H1 (cell line): Measurements from ENCODE around the gene CFAP221. TPM values are rescaled to one million over a fixed set of nuclear protein-coding genes. Genes with fewer than 3 reads are reported as not detected.

Experiments used
- CTCF ChIA-PET: fragments of 300-600 bp; sonication (Branson Sonifier 250); formaldehyde crosslinking; loops from one replicate; lab custom pipeline; 2021; ENCODE audit not compliant: partially characterized antibody; lab: Charles Lee
- POLR2A ChIA-PET: fragments of 300-600 bp; sonication (Branson Sonifier 250); formaldehyde crosslinking; loops from one replicate; lab custom pipeline; 2021; ENCODE audit warnings: inconsistent platforms; ENCODE audit not compliant: partially characterized antibody; lab: Charles Lee
- DNase-seq, 2 experiments: peaks; one replicate each; pipeline versions ENCODE4 v3.0.0 to v3.0.0-alpha.2; 2010 to 2022; ENCODE audit warnings: low spot score in 2 of 2, low read depth in 1 of 2, mixed read lengths in 1 of 2
- FAIRE-seq: peaks from 2 replicates; lab custom pipeline; 2011; peaks lifted over from hg19 to GRCh38; lab: Jason Lieb, UNC
- H2AFZ ChIP-seq: 2 replicates; pipeline ENCODE4 v1.8.1; 2012; ENCODE audit warnings: low read length, inconsistent platforms
- H2AK5ac ChIP-seq: 2 replicates; pipeline ENCODE4 v1.6.1; 2013; ENCODE audit warnings: low read depth, low read length
- H2BK120ac ChIP-seq: replicated peaks from 2 replicates; pipeline ENCODE3; 2013; ENCODE audit warnings: low read depth, low read length, inconsistent platforms
- H2BK12ac ChIP-seq: 2 replicates; pipeline ENCODE4 v1.6.1; 2013; ENCODE audit warnings: low read depth, low read length
- H2BK15ac ChIP-seq: 2 replicates; pipeline ENCODE4 v1.6.1; 2013; ENCODE audit warnings: low read length
- H2BK20ac ChIP-seq: 2 replicates; pipeline ENCODE4 v1.6.1; 2013; ENCODE audit warnings: low read length
- H2BK5ac ChIP-seq: 2 replicates; pipeline ENCODE4 v1.6.1; 2013; ENCODE audit warnings: low read depth, low read length
- H3K14ac ChIP-seq: 2 replicates; pipeline ENCODE4 v1.6.1; 2013; ENCODE audit warnings: inconsistent platforms; ENCODE audit not compliant: insufficient read length
- H3K18ac ChIP-seq: 2 replicates; pipeline ENCODE4 v1.6.1; 2013; ENCODE audit warnings: low read length; ENCODE audit errors: extremely low read depth
- H3K23ac ChIP-seq: 2 replicates; pipeline ENCODE4 v1.6.1; 2013; ENCODE audit warnings: inconsistent platforms; ENCODE audit not compliant: insufficient read length
- H3K23me2 ChIP-seq: 2 replicates; pipeline ENCODE4 v1.6.1; 2013; ENCODE audit warnings: low read depth, low read length
- H3K27ac ChIP-seq: 2 replicates; pipeline ENCODE4 v1.6.1; 2011; ENCODE audit warnings: low read depth, low read length, inconsistent platforms
- H3K27me3 ChIP-seq, 4 experiments: replicated peaks in 1 of 4; 1 replicate in 1 of 4; 2 replicates in 3 of 4; pipeline versions ENCODE4 v1.6.1 to v1.8.1; 2011 to 2013; ENCODE audit warnings: low read length in 3 of 4, mild to moderate bottlenecking in 3 of 4, inconsistent platforms in 2 of 4, mixed read lengths in 2 of 4, moderate library complexity in 1 of 4; ENCODE audit not compliant: control insufficient read depth in 3 of 4, insufficient read depth in 3 of 4; ENCODE audit errors: extremely low read depth in 1 of 4
- H3K36me3 ChIP-seq, 4 experiments: 2 replicates each; pipeline versions ENCODE4 v1.6.1 to v1.8.1; 2011 to 2013; ENCODE audit warnings: mild to moderate bottlenecking in 4 of 4, low read length in 3 of 4, moderate library complexity in 2 of 4, control low read depth in 1 of 4, inconsistent platforms in 1 of 4; ENCODE audit not compliant: insufficient read depth in 4 of 4, control insufficient read depth in 2 of 4
- H3K4ac ChIP-seq: replicated peaks from 2 replicates; pipeline ENCODE3; 2013; ENCODE audit warnings: low read length, low read depth, mixed read lengths, inconsistent platforms; ENCODE audit not compliant: insufficient read length
- H3K4me1 ChIP-seq, 4 experiments: replicated peaks in 1 of 4; 1 replicate in 1 of 4; 2 replicates in 3 of 4; pipeline versions ENCODE4 v1.6.1 to v1.8.1; 2011 to 2013; ENCODE audit warnings: low read length in 3 of 4, inconsistent platforms in 2 of 4, mixed read lengths in 1 of 4; ENCODE audit not compliant: insufficient read depth in 4 of 4, control insufficient read depth in 3 of 4
- H3K4me2 ChIP-seq, 2 experiments: 2 replicates each; pipeline versions ENCODE4 v1.6.1 to v1.8.1; 2011 to 2013; ENCODE audit warnings: low read depth in 2 of 2, low read length in 2 of 2, control low read depth in 1 of 2, inconsistent platforms in 1 of 2, mild to moderate bottlenecking in 1 of 2; ENCODE audit not compliant: insufficient read depth in 1 of 2
- H3K4me3 ChIP-seq, 4 experiments: fragments of 200-600, 300-600 bp in 1 of 4; sonication (generic), shearing (Covaris generic), sonication (Bioruptor Twin) in 1 of 4; 2 replicates each; pipeline versions ENCODE4 v1.5.1 to v1.8.1; 2011 to 2016; ENCODE audit warnings: low read length in 4 of 4, low read depth in 3 of 4, control low read depth in 2 of 4, inconsistent platforms in 2 of 4, mild to moderate bottlenecking in 2 of 4, mixed read lengths in 1 of 4, moderate library complexity in 1 of 4; ENCODE audit not compliant: insufficient read depth in 2 of 4; ENCODE audit errors: extremely low read depth in 1 of 4
- H3K56ac ChIP-seq: replicated peaks from 2 replicates; pipeline ENCODE3; 2013; ENCODE audit warnings: low read depth, mild to moderate bottlenecking, mixed read lengths, low read length, inconsistent platforms; ENCODE audit not compliant: insufficient read length
- H3K79me1 ChIP-seq: 2 replicates; pipeline ENCODE4 v1.6.1; 2013; ENCODE audit warnings: low read depth, low read length, control low read depth
- H3K79me2 ChIP-seq, 2 experiments: 2 replicates each; pipeline versions ENCODE4 v1.6.1 to v1.8.1; 2012 to 2013; ENCODE audit warnings: low read length in 2 of 2, mild to moderate bottlenecking in 2 of 2, inconsistent platforms in 1 of 2; ENCODE audit not compliant: insufficient read depth in 2 of 2, control insufficient read depth in 1 of 2
- H3K9ac ChIP-seq, 4 experiments: replicated peaks in 1 of 4; 1 replicate in 1 of 4; 2 replicates in 3 of 4; pipeline versions ENCODE4 v1.6.1 to v1.8.1; 2011 to 2013; ENCODE audit warnings: low read depth in 3 of 4, low read length in 3 of 4, control low read depth in 2 of 4, mild to moderate bottlenecking in 2 of 4, moderate library complexity in 2 of 4, inconsistent platforms in 1 of 4; ENCODE audit errors: extremely low read depth in 1 of 4
- H3K9me3 ChIP-seq, 2 experiments: 2 replicates each; pipeline versions ENCODE4 v1.6.1 to v1.8.1; 2012 to 2013; ENCODE audit warnings: mild to moderate bottlenecking in 2 of 2, moderate library complexity in 2 of 2, control low read depth in 1 of 2, inconsistent platforms in 1 of 2, low read depth in 1 of 2, low read length in 1 of 2, mixed read lengths in 1 of 2; ENCODE audit not compliant: insufficient read depth in 2 of 2
- H4K20me1 ChIP-seq, 2 experiments: replicated peaks in 1 of 2; 2 replicates each; pipeline versions ENCODE3 to v1.8.1; 2011 to 2013; ENCODE audit warnings: inconsistent platforms in 2 of 2, low read length in 2 of 2, mild to moderate bottlenecking in 1 of 2; ENCODE audit not compliant: insufficient read depth in 2 of 2, control insufficient read depth in 1 of 2
- H4K5ac ChIP-seq: 2 replicates; pipeline ENCODE4 v1.6.1; 2013; ENCODE audit warnings: low read length, low read depth, mixed read lengths, inconsistent platforms; ENCODE audit not compliant: insufficient read length
- H4K8ac ChIP-seq: 2 replicates; pipeline ENCODE4 v1.8.0; 2013; ENCODE audit warnings: mild to moderate bottlenecking, moderate library complexity, low read length, inconsistent platforms; ENCODE audit not compliant: insufficient read depth; ENCODE audit errors: extremely low read depth
- H4K91ac ChIP-seq: replicated peaks from 2 replicates; pipeline ENCODE3; 2013; ENCODE audit warnings: low read length, mixed read lengths, inconsistent platforms; ENCODE audit not compliant: insufficient read length
- CREB1 ChIP-seq: IDR thresholded peaks from 2 replicates; pipeline ENCODE4 v1.6.1; 2012; ENCODE audit warnings: inconsistent platforms
- KDM1A ChIP-seq: fragments of 200-600, 300-600 bp; sonication (generic); IDR thresholded peaks from 2 replicates; pipeline ENCODE4 v1.7.1; 2016; ENCODE audit warnings: mild to moderate bottlenecking, low read length, borderline replicate concordance
- KDM4A ChIP-seq: IDR thresholded peaks from one replicate; pipeline ENCODE4 v1.7.1; 2012; ENCODE audit warnings: low read depth, mild to moderate bottlenecking, moderate library complexity, low read length, inconsistent platforms; ENCODE audit not compliant: severe bottlenecking
- POLR2A ChIP-seq, 2 experiments: IDR thresholded peaks; 1 replicate in 1 of 2; 2 replicates in 1 of 2; pipeline ENCODE4 v1.6.1; 2011; ENCODE audit warnings: low read depth in 2 of 2, low read length in 2 of 2, mild to moderate bottlenecking in 2 of 2; ENCODE audit errors: control extremely low read depth in 1 of 2
- TEAD4 ChIP-seq: IDR thresholded peaks from 2 replicates; pipeline ENCODE4 v1.6.1; 2012; ENCODE audit warnings: low read depth, low read length, inconsistent platforms, mixed read lengths
- WGBS, 2 experiments: shearing (Covaris generic) in 1 of 2; methylation state at CpG; one replicate each; pipeline versions ENCODE4 v1.1.6 to v1.1.7; 2013 to 2015; ENCODE audit warnings: low lambda C conversion rate in 2 of 2, mixed read lengths in 2 of 2, inconsistent platforms in 1 of 2, low coverage in 1 of 2, missing lambda C conversion rate in 1 of 2; ENCODE audit not compliant: insufficient replicate concordance in 2 of 2, insufficient coverage in 1 of 2, insufficient read length in 1 of 2; ENCODE audit errors: extremely low coverage in 1 of 2, missing lambda C conversion rate in 1 of 2; 5-methylcytosine and 5-hydroxymethylcytosine counted together
- polyA plus RNA-seq, 7 experiments: library from polyadenylated mRNA; depleted of rRNA in 3 of 7; stranded (reverse) in 5 of 7; unstranded in 2 of 7; fragments of >200 nt in 5 of 7; fragments of 200-250 nt in 2 of 7; gene quantifications; 1 replicate in 5 of 7; 2 replicates in 1 of 7; 4 replicates in 1 of 7; pipeline versions ENCODE4 v1.2.1 to v1.2.3, GENCODE V29; 2011 to 2013; ENCODE audit warnings: missing spikeins in 2 of 7, mixed read lengths in 2 of 7
- total RNA-seq: library from RNA; stranded (reverse); fragmentation: NEBNext Ultra II Directional; extraction: Animal tissue kit (Norgen Biotek cat#: 25700); gene quantifications from 2 replicates; pipeline ENCODE4 v1.2.1, GENCODE V29; 2021
- TF ChIP-seq, protein P1 (sequence below): IDR thresholded peaks from 2 replicates; pipeline ENCODE4 v1.6.1; 2011; ENCODE audit warnings: low read depth, mild to moderate bottlenecking, low read length; ENCODE audit not compliant: insufficient read depth

CFAP221 gene
- total and polyA plus RNA-seq, 2 of the 8 experiments (the other 6 are each of a cell fraction or from before 2014, with no cell fraction given), result 0.14 to 0.71 TPM

DNA sequence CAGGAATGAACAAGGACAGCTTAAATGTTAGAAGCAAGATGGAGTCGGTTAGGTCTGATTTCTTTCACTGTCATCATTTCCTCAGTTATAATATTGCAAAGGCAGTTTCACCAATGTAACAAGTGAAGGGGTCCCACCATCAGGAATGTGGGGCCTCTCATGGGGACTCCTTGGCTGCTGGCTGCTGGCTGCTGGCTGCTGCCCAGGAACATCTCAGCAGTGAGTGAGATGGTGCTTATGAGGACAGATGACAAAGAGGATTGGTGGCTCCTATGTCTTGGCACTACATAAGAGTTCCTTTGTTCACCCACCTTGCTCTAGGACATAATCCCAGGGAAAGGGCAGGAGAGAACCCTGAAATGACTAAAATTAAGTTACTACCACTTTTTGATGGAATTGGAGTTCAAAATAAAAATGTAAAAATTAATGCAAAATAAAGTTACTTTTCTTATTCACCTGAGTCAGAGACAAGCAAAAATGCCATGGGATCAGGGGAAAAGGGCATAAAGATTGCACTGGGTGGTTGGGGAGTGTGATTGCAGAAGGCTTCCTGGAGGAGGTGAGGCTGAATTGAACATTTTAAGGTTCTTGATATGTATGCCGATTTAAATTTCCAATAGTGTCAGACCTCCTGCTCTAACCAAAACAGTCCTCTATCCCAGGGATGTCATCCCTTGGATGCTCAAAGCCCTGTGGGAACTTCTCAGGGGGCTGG is 158.1 kb downstream of the CFAP221 start:
- no peak for TF ChIP-seq KDM1A
- no peak for TF ChIP-seq POLR2A (IDR thresholded peaks at IDR 0.05; ENCODE audit: control extremely low read depth in 1 of 2, low read depth in 2 of 2, low read length in 2 of 2)
- TF ChIP-seq TEAD4, result no peak
- TF ChIP-seq CREB1, result no peak
- no peak for TF ChIP-seq KDM4A
- TF ChIP-seq, protein P1, sequence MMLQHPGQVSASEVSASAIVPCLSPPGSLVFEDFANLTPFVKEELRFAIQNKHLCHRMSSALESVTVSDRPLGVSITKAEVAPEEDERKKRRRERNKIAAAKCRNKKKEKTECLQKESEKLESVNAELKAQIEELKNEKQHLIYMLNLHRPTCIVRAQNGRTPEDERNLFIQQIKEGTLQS, result no peak
- FAIRE-seq (no peak), DNase-seq (no peak)
- H3K4me2 ChIP-seq, result peak overlapping the region in 1 of 2 experiments; percentile 36; a peak in 1 of 4 replicates
- no peak overlapping the region for H4K5ac ChIP-seq
- H3K79me2 ChIP-seq, result no peaks in the 10 kb centered on the region
- H4K8ac ChIP-seq, result no peak overlapping the region
- H2BK5ac ChIP-seq, result peak overlapping the region; percentile 18; the same call in 1 of the 2 replicates
- no peak overlapping the region for H3K4ac ChIP-seq
- WGBS, 2 experiments, result 78% methylated on average over 2 of the region's 2 CpGs; no CpG with 5 or more reads in 1 of the 2 experiments
- no peak overlapping the region for H2BK20ac ChIP-seq
- H3K18ac ChIP-seq, result peak overlapping the region; percentile 42; the same call in 1 of the 2 replicates
- no peak overlapping the region for H3K23ac ChIP-seq
- H3K23me2 ChIP-seq, result peaks cover 2% of the 10 kb centered on the region; the same call in 1 of the 2 replicates
- no peak overlapping the region for H3K27ac ChIP-seq
- 0 out of 2 replicates have a peak overlapping the region, but pooled peaks have one; percentile 71 for H2AK5ac ChIP-seq
- no peaks in the 10 kb centered on the region for H4K20me1 ChIP-seq
- no peaks in the 10 kb centered on the region for H3K36me3 ChIP-seq
- H3K14ac ChIP-seq, result no peak overlapping the region
- H3K27me3 ChIP-seq, result no peaks in the 10 kb centered on the region
- no peaks in the 10 kb centered on the region for H3K79me1 ChIP-seq
- H3K9ac ChIP-seq, result no peak overlapping the region
- no peak overlapping the region for H2AFZ ChIP-seq
- CTCF ChIA-PET, result interaction anchor here (0.7 to 2.5 kb wide), 44 partner anchors 8 to 1076 kb away, joined by 3 to 12 read pairs (median 4); no protein-coding TSS in a partner anchor
- H2BK15ac ChIP-seq, result peak overlapping the region; percentile 19; the same call in 1 of the 2 replicates
- H2BK120ac ChIP-seq, result peak overlapping the region; percentile 37
- H2BK12ac ChIP-seq, result no peak overlapping the region
- no peak overlapping the region for H3K56ac ChIP-seq
- H3K4me1 ChIP-seq, result peaks cover 17 to 37% (median 22%) of the 10 kb centered on the region in 4 experiments; a peak in 6 of 7 replicates
- peaks cover 5% of the 10 kb centered on the region in 2 experiments for H3K9me3 ChIP-seq
- H3K4me3 ChIP-seq, result no peak overlapping the region
- POLR2A ChIA-PET, result interaction anchor here (0.8 to 1.3 kb wide), 4 partner anchors 10 to 45 kb away, joined by 3 to 4 read pairs (median 3); no protein-coding TSS in a partner anchor
- peak overlapping the region; percentile 66 for H4K91ac ChIP-seq
